ENCODE measurements around the gene NUP155. TPM values are rescaled to one million over a fixed set of nuclear protein-coding genes. Genes with fewer than 3 reads are reported as not detected.

NUP155 gene
- total and polyA plus RNA-seq, 7 experiments from 2014 or later, result 18.7 to 51.2 (median 24.7) TPM

DNA sequence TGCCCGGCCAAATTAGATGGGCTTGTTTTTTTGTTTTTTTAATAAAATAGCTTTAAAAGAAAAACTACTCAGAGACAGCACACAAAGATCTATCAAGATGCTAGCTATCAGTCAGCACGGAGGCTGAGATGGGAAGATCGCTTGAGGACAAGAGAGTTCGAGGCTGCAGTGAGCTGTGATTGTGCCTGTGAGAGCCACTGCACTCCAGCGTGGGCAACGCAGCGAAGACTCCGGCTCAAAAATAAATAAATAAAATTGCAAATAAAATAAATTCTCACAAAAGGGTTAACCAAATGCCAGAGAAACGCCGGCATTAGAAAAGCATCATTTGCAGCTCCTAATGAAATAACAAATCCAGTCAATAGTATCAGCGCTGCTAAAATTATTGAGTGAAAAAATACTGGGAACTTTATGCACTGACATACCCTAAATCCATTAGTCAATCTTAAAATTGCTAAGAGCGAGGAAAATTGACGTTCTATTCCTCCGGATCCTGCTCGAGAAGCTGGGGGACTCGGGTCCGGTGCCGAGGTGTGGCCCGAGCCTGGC lies 122.4 kb downstream of the NUP155 start:
- H3K4me3 Mint-ChIP-seq, result peak overlapping the region; percentile 81 to 93 (median 88)
- DNase-seq (no peak), ATAC-seq (no peak)
- CTCF ChIA-PET, result no interaction called here
- peaks cover 0 to 1% (median 0%) of the 10 kb centered on the region in 5 donors for H3K36me3 Mint-ChIP-seq
- intact Hi-C loops (cut with micrococcal nuclease), result loop anchor here (2.0 to 10.0 kb wide), 3 partner anchors 46 to 136 kb away; no protein-coding TSS in a partner anchor
- peak overlapping the region; percentile 77 for H3K27ac ChIP-seq (ENCODE audit: low read depth, low read length)
- POLR2A ChIA-PET, result interaction anchor here (0.7 kb wide), 1 partner anchor 73 kb away, joined by 3 read pairs; no protein-coding TSS in a partner anchor
- peaks cover 5 to 30% (median 17%) of the 10 kb centered on the region in 7 donors for H3K4me1 Mint-ChIP-seq
- H3K27me3 Mint-ChIP-seq, result no peaks in the 10 kb centered on the region
- H3K36me3 ChIP-seq (ENCODE audit: control insufficient read depth in 2 of 3, insufficient read depth in 3 of 3, low read length in 3 of 3), result peaks cover 0 to 5% (median 0%) of the 10 kb centered on the region in 3 experiments
- peaks cover 0 to 3% (median 0%) of the 10 kb centered on the region in 11 donors for H3K9me3 Mint-ChIP-seq
- no peaks in the 10 kb centered on the region for H3K9me3 ChIP-seq (ENCODE audit: control insufficient read depth in 2 of 3, low read length in 3 of 3)
- H3K4me1 ChIP-seq (ENCODE audit: control insufficient read depth in 2 of 2, insufficient read depth in 2 of 2, low read length in 2 of 2), result peaks cover 0 to 6% of the 10 kb centered on the region in 2 donors
- H3K27ac Mint-ChIP-seq, result peak overlapping the region in 7 of 9 donors; percentile 34 to 86 (median 67)
- no peaks in the 10 kb centered on the region for H3K27me3 ChIP-seq (ENCODE audit: control insufficient read depth in 2 of 2, insufficient read depth in 2 of 2, low read length in 2 of 2)
- H3K4me3 ChIP-seq (ENCODE audit: low read length), result peak overlapping the region; percentile 75

DNA sequence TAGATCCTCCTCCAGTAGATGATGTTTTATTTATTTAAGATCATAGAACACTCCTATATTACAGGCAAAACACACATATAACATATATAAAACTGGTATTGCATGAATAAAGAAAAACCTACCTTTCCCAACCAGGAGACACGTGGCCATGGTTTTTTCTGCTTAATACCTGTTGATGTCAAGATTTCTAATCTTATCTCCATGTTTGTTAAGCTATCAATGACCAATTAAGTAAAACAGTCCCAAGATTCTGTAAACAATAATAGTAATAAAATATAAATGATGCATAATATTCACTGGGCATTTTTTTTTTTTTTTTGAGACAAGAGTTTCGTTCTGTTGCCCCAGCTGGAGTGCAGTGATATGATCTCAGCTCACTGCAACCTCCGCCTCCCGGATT lies 123.4 kb downstream of the NUP155 start:
- Histone ChIP-seq H3K36me3 (ENCODE audit: control insufficient read depth in 2 of 3, insufficient read depth in 3 of 3, low read length in 3 of 3) (peaks cover 0 to 5% (median 0%) of the 10 kb centered on the region in 3 experiments), H3K27ac (ENCODE audit: low read depth, low read length) (no peak overlapping the region), H3K4me3 (ENCODE audit: low read length) (no peak overlapping the region), H3K27me3 (ENCODE audit: control insufficient read depth in 2 of 2, insufficient read depth in 2 of 2, low read length in 2 of 2) (no peaks in the 10 kb centered on the region), H3K9me3 (ENCODE audit: control insufficient read depth in 2 of 3, low read length in 3 of 3) (no peaks in the 10 kb centered on the region), H3K4me1 (ENCODE audit: control insufficient read depth in 2 of 2, insufficient read depth in 2 of 2, low read length in 2 of 2) (peaks cover 0 to 6% of the 10 kb centered on the region in 2 donors)
- CTCF ChIA-PET, result interaction anchor here (0.7 kb wide), 1 partner anchor 9 kb away, joined by 3 read pairs; no protein-coding TSS in a partner anchor
- H3K36me3 Mint-ChIP-seq, result no peaks in the 10 kb centered on the region
- H3K4me1 Mint-ChIP-seq, result peaks cover 5 to 30% (median 17%) of the 10 kb centered on the region in 7 donors
- H3K9me3 Mint-ChIP-seq, result peaks cover 0 to 2% (median 0%) of the 10 kb centered on the region in 11 donors
- ATAC-seq (no peak), DNase-seq (no peak)
- intact Hi-C loops (cut with micrococcal nuclease), result loop anchor here (5.0 to 10.0 kb wide), 2 partner anchors 47 to 135 kb away; no protein-coding TSS in a partner anchor
- POLR2A ChIA-PET, result no interaction called here
- peak overlapping the region in 9 of 10 donors; percentile 10 to 93 (median 51) for H3K4me3 Mint-ChIP-seq
- H3K27me3 Mint-ChIP-seq, result no peaks in the 10 kb centered on the region
- no peak overlapping the region for H3K27ac Mint-ChIP-seq

DNA sequence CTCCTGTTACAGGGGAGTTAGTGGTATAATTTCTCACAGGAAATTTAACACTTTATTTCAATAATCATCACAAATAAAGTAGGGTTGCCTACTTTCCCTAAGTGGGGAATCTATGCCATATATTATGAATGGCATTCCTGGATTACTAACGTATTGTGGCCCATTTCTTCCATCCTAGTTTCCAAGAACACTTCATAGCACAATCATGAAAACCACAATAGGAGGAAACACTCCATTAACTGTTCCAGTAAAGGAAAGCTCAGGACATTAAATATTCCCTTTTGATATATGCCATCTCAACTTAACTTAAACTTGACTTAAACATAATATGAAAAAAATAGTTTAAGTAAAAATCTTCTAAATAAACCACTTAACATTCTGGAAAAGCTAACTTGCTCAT lies 123.9 kb downstream of the NUP155 start:
- intact Hi-C loops (cut with micrococcal nuclease), result loop anchor here (5.0 to 10.0 kb wide), 2 partner anchors 48 to 135 kb away; no protein-coding TSS in a partner anchor
- Histone ChIP-seq H3K9me3 (ENCODE audit: control insufficient read depth in 2 of 3, low read length in 3 of 3) (no peaks in the 10 kb centered on the region), H3K27me3 (ENCODE audit: control insufficient read depth in 2 of 2, insufficient read depth in 2 of 2, low read length in 2 of 2) (no peaks in the 10 kb centered on the region), H3K4me3 (ENCODE audit: low read length) (no peak overlapping the region), H3K36me3 (ENCODE audit: control insufficient read depth in 2 of 3, insufficient read depth in 3 of 3, low read length in 3 of 3) (peaks cover 0 to 5% (median 0%) of the 10 kb centered on the region in 3 experiments), H3K27ac (ENCODE audit: low read depth, low read length) (no peak overlapping the region), H3K4me1 (ENCODE audit: control insufficient read depth in 2 of 2, insufficient read depth in 2 of 2, low read length in 2 of 2) (peaks cover 0 to 6% of the 10 kb centered on the region in 2 donors)
- H3K36me3 Mint-ChIP-seq, result no peaks in the 10 kb centered on the region
- peak overlapping the region in 6 of 10 donors; percentile 30 to 88 (median 50) for H3K4me3 Mint-ChIP-seq
- H3K27ac Mint-ChIP-seq, result no peak overlapping the region
- H3K9me3 Mint-ChIP-seq, result no peaks in the 10 kb centered on the region
- H3K4me1 Mint-ChIP-seq, result peaks cover 5 to 30% (median 17%) of the 10 kb centered on the region in 7 donors
- ATAC-seq (no peak), DNase-seq (no peak)
- POLR2A ChIA-PET, result no interaction called here
- CTCF ChIA-PET, result no interaction called here
- no peaks in the 10 kb centered on the region for H3K27me3 Mint-ChIP-seq

Other genes with a start within 250 kb of the NUP155 start
- gene CPLANE1, start 121.7 kb downstream of the NUP155 start, total RNA-seq, result 10 to 100 TPM in 3 of 5 experiments, 1 to 10 TPM in 2; 8.0 to 14.7 (median 10.4) TPM
- 1 to 10 TPM; 1.1 to 1.4 TPM for gene CPLANE1, start 121.7 kb downstream of the NUP155 start, polyA plus RNA-seq
- 10 to 100 TPM; 33.5 to 41.4 (median 39.7) TPM for gene WDR70, start 8.2 kb upstream of the NUP155 start, total RNA-seq
- gene WDR70, start 8.2 kb upstream of the NUP155 start, polyA plus RNA-seq, result 10 to 100 TPM; 17.7 to 19.1 TPM